Smooth muscle cell (in vitro differentiated cells): Measurements from ENCODE around the gene MPG. TPM values are rescaled to one million over a fixed set of nuclear protein-coding genes. Genes with fewer than 3 reads are reported as not detected.

ENCODE experiments used
- DNase-seq: peaks from one replicate; lab custom pipeline; 2025; ENCODE audit not compliant: unreplicated experiment; lab: John Stamatoyannopoulos, UW
- H2AFZ ChIP-seq: fragments of 200-600 bp; sonication (generic); 2 replicates; pipeline ENCODE4 v1.6.0; 2016; ENCODE audit warnings: antibody characterized with exemption, low read depth, mild to moderate bottlenecking
- H3F3A ChIP-seq: fragments of 200-600 bp; sonication (generic); 2 replicates; pipeline ENCODE4 v1.6.0; 2017; ENCODE audit warnings: antibody characterized with exemption, low read depth
- H3K27ac ChIP-seq: fragments of 200-600 bp; sonication (generic); 2 replicates; pipeline ENCODE4 v1.5.1; 2016; ENCODE audit warnings: low read depth, mild to moderate bottlenecking
- H3K27me3 ChIP-seq: fragments of 200-600 bp; sonication (generic); 2 replicates; pipeline ENCODE4 v1.6.1; 2016; ENCODE audit warnings: low read depth, mild to moderate bottlenecking
- H3K36me3 ChIP-seq: fragments of 200-600 bp; sonication (generic); 2 replicates; pipeline ENCODE4 v1.5.1; 2016; ENCODE audit warnings: low read depth
- H3K4me1 ChIP-seq: fragments of 200-600 bp; sonication (generic); 2 replicates; pipeline ENCODE4 v1.5.1; 2016; ENCODE audit warnings: low read depth
- H3K4me2 ChIP-seq: fragments of 200-600 bp; sonication (generic); 2 replicates; pipeline ENCODE4 v1.6.0; 2016; ENCODE audit warnings: mild to moderate bottlenecking
- H3K4me3 ChIP-seq: fragments of 200-600 bp; sonication (generic); 2 replicates; pipeline ENCODE4 v1.5.1; 2016; ENCODE audit warnings: mild to moderate bottlenecking
- H3K79me2 ChIP-seq: fragments of 200-600 bp; sonication (generic); 2 replicates; pipeline ENCODE4 v1.6.0; 2016; ENCODE audit warnings: low read depth, mild to moderate bottlenecking
- H3K9ac ChIP-seq: fragments of 200-600 bp; sonication (generic); 2 replicates; pipeline ENCODE4 v1.6.0; 2016; ENCODE audit warnings: low read depth
- H3K9me3 ChIP-seq: fragments of 200-600 bp; sonication (generic); replicated peaks from 2 replicates; pipeline ENCODE4 v1.5.1; 2016; ENCODE audit warnings: low read depth
- H4K20me1 ChIP-seq: fragments of 200-600 bp; sonication (generic); 2 replicates; pipeline ENCODE4 v1.6.0; 2016; ENCODE audit warnings: low read depth
- WGBS: methylation state at CpG from one replicate; pipeline ENCODE4 v1.1.7; 2016; ENCODE audit warnings: low lambda C conversion rate; 5-methylcytosine and 5-hydroxymethylcytosine counted together
- polyA plus RNA-seq: library from polyadenylated mRNA; unstranded; fragments of >200 nt; fragmentation: Nextera tagmentation; extraction: Ambion mirVana; gene quantifications from 2 replicates; pipeline ENCODE4 v1.2.1, GENCODE V29; 2016
- total RNA-seq: library from RNA; depleted of rRNA; stranded (reverse); fragments of >200 nt; gene quantifications from 2 replicates; pipeline ENCODE4 v1.2.3, GENCODE V29; 2014
- TF ChIP-seq, protein P1 (sequence below): fragments of 200-600 bp; sonication (generic); IDR thresholded peaks from 2 replicates; pipeline ENCODE4 v1.5.1; 2017; ENCODE audit warnings: borderline replicate concordance, mild to moderate bottlenecking, antibody characterized with exemption; ENCODE audit not compliant: insufficient read depth, poor library complexity, severe bottlenecking

The MPG gene
- total and polyA plus RNA-seq, 2 experiments from 2014 or later: 84.7 to 120 TPM

DNA sequence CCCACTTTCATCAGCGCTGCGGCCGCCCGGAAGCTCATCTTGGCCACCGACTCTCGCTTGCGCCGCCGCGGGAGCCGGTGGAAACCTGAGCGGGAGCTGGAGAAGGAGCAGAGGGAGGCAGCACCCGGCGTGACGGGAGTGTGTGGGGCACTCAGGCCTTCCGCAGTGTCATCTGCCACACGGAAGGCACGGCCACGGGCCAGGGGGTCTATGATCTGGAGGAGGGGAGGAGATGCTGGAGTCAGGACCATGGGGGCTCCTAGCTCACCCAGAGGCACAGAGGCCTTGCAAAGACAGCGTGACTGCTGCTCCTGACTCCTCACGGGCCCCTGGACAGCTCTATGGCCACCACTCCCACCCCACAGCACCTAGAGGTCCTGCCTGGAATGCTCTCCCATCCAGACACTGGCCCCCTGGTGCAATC lies 15.0 kb upstream of the MPG start:
- Histone ChIP-seq H3F3A (no peaks in the 10 kb centered on the region), H2AFZ (no peak overlapping the region), H4K20me1 (peaks cover 51% of the 10 kb centered on the region), H3K79me2 (peaks cover 29% of the 10 kb centered on the region), H3K9ac (no peak overlapping the region), H3K4me2 (no peak overlapping the region), H3K27me3 (no peaks in the 10 kb centered on the region), H3K4me3 (no peak overlapping the region), H3K4me1 (peaks cover under 1% of the 10 kb centered on the region), H3K27ac (no peak overlapping the region), H3K36me3 (no peaks in the 10 kb centered on the region), H3K9me3 (no peaks in the 10 kb centered on the region)
- WGBS: 97% methylated on average over 21 of the region's 21 CpGs
- TF ChIP-seq, protein P1, sequence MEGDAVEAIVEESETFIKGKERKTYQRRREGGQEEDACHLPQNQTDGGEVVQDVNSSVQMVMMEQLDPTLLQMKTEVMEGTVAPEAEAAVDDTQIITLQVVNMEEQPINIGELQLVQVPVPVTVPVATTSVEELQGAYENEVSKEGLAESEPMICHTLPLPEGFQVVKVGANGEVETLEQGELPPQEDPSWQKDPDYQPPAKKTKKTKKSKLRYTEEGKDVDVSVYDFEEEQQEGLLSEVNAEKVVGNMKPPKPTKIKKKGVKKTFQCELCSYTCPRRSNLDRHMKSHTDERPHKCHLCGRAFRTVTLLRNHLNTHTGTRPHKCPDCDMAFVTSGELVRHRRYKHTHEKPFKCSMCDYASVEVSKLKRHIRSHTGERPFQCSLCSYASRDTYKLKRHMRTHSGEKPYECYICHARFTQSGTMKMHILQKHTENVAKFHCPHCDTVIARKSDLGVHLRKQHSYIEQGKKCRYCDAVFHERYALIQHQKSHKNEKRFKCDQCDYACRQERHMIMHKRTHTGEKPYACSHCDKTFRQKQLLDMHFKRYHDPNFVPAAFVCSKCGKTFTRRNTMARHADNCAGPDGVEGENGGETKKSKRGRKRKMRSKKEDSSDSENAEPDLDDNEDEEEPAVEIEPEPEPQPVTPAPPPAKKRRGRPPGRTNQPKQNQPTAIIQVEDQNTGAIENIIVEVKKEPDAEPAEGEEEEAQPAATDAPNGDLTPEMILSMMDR: no peak
- DNase-seq: no peak

- 97% methylated on average over 16 of the region's 16 CpGs for WGBS
- Histone ChIP-seq H3K27ac (no peak overlapping the region), H3K36me3 (no peaks in the 10 kb centered on the region), H3K4me3 (no peak overlapping the region), H3K9me3 (no peaks in the 10 kb centered on the region), H4K20me1 (peaks cover 56% of the 10 kb centered on the region), H3K9ac (no peak overlapping the region), H3K79me2 (peaks cover 33% of the 10 kb centered on the region), H2AFZ (no peak overlapping the region), H3K4me2 (no peak overlapping the region), H3K27me3 (no peaks in the 10 kb centered on the region), H3F3A (no peaks in the 10 kb centered on the region), H3K4me1 (peaks cover 6% of the 10 kb centered on the region)
- TF ChIP-seq, protein P1: no peak
- DNase-seq: no peak
These were observed 14.6 kb upstream of the MPG start for GRCh38 chr16:63466-63865.

GRCh38 chr16:63998-64913 lies 13.8 kb upstream of the MPG start:
- Histone ChIP-seq H3K4me2 (no peak overlapping the region), H3K9ac (no peak overlapping the region), H3K79me2 (peaks cover 41% of the 10 kb centered on the region), H3K36me3 (no peaks in the 10 kb centered on the region), H3F3A (no peaks in the 10 kb centered on the region), H3K4me3 (no peak overlapping the region), H3K4me1 (peaks cover 13% of the 10 kb centered on the region), H3K27ac (no peak overlapping the region), H3K9me3 (no peaks in the 10 kb centered on the region), H3K27me3 (no peaks in the 10 kb centered on the region), H2AFZ (no peak overlapping the region), H4K20me1 (peaks cover 64% of the 10 kb centered on the region)
- TF ChIP-seq, protein P1: no peak
- DNase-seq: no peak
- WGBS: 96% methylated on average over 25 of the region's 25 CpGs
